Thoracic aorta endothelial cell (primary cell): ENCODE results near the gene SPATS2L. TPM values are rescaled to one million over a fixed set of nuclear protein-coding genes. Genes with fewer than 3 reads are reported as not detected.

Experiments
- small RNA-seq: library from RNA; depleted of rRNA; stranded (forward); fragments of <200 nt; gene quantifications from one replicate; pipeline ENCODE3, GENCODE V24; 2012
- total RNA-seq: library from RNA; depleted of rRNA; stranded (reverse); fragments of >200 nt; gene quantifications from 2 replicates; pipeline ENCODE4 v1.2.3, GENCODE V29; 2012

SPATS2L gene
- total RNA-seq: 52.8 and 56.6 TPM in 2 replicates

GRCh38 chr2:200306196-200306930 is at the start of gene SPATS2L:
Gene SPATS2L, plus strand, starts transcription at chr2:200306693. Its CDS starts 82,552 bp downstream, at chr2:200389245.

DNA sequence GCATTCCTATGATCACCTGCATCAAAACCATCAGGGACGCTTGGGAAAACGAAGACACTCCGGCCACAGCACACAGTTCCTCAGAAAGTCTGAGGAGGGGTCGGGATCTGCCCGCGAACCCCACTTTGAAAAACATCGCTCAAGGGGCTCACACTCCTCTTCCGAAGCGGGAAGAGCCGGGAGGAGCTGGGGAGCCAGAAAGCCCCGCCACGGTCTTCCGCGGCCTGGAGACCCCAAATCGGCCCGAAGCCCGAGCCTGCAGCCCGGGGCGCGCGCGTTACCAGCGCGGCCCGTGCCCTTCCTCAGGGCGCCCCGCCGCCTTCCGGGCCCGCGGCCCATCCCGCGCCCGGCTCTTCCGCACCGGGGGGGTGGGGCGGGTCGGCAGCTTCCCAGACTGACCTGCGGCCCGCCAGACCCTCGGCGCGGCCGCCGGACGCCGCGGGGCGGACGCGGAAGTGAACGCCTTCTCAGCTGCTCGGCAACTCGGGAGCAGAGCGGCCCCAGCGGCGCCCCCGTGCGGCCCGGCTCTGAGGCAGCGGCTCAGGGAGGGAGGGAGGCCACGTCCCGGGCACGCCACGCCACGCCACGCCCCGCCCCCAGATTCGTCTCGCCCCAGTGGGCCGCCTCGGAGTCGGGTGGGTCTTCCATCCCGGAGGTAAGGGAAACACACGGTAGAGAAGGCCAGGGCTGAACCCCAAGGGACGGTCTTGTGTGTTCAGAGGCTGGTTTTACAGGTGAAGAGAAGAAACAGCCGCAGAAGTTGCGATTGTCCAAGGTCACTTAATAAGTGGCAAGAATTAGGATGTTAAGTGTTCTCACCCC is 203.3 kb downstream of the SPATS2L start, which contains the start of gene KCTD18:
Gene KCTD18, minus strand, starts transcription at position 457 of the 822 bp plus-strand sequence. CDS start 3,052 bp downstream, outside the sequence.

GRCh38 chr2:200525882-200526651 is 219.6 kb downstream of the SPATS2L start, which contains the start of gene SGO2:
Gene SGO2, plus strand, starts transcription at chr2:200526207. Its CDS starts 6,769 bp downstream, at chr2:200532976.

Small RNA genes within 50 kb of the gene (small RNA-seq; reads per million reads assigned to genes)
- not detected for gene RNY4P34

Other genes starting within 250 kb of the SPATS2L start
- 8.3 and 9.2 TPM in 2 replicates for gene KCTD18, start 203.4 kb downstream of the SPATS2L start, total RNA-seq
- gene SGO2, start 219.5 kb downstream of the SPATS2L start, total RNA-seq: 33.1 and 44.5 TPM in 2 replicates